ENCODE measurements around the gene POC1B.

The POC1B gene

GRCh38 chr12:89481213-89481914 is 44.5 kb downstream of the POC1B start:
- no peak for TF ChIP-seq CTCF (IDR thresholded peaks at IDR 0.05)
- Histone ChIP-seq H3K36me3 (peaks cover 12% of the 10 kb centered on the region), H3K4me1 (ENCODE audit: control insufficient read depth in 1 of 2, insufficient read depth in 1 of 2, low read depth in 1 of 2, low read length in 1 of 2) (peaks cover 0 to 4% of the 10 kb centered on the region in 2 experiments), H3K9me3 (no peaks in the 10 kb centered on the region), H3K27ac (no peak overlapping the region), H3K27me3 (no peaks in the 10 kb centered on the region), H3K4me3 (ENCODE audit: low read depth in 1 of 2, low read length in 1 of 2) (no peak overlapping the region)

GRCh38 chr12:89479982-89480381 is 45.9 kb downstream of the POC1B start:
- Histone ChIP-seq H3K27me3 (no peaks in the 10 kb centered on the region), H3K27ac (no peak overlapping the region), H3K4me3 (ENCODE audit: low read depth in 1 of 2, low read length in 1 of 2) (no peak overlapping the region), H3K9me3 (no peaks in the 10 kb centered on the region), H3K4me1 (ENCODE audit: control insufficient read depth in 1 of 2, insufficient read depth in 1 of 2, low read depth in 1 of 2, low read length in 1 of 2) (peaks cover 0 to 4% of the 10 kb centered on the region in 2 experiments), H3K36me3 (peaks cover under 1% of the 10 kb centered on the region)
- TF ChIP-seq CTCF (IDR thresholded peaks at IDR 0.05): no peak

GRCh38 chr12:89477633-89478279 is 48.1 kb downstream of the POC1B start:
- Histone ChIP-seq H3K4me3 (ENCODE audit: low read depth in 1 of 2, low read length in 1 of 2) (no peak overlapping the region), H3K27me3 (no peaks in the 10 kb centered on the region), H3K27ac (no peak overlapping the region), H3K9me3 (no peaks in the 10 kb centered on the region), H3K4me1 (ENCODE audit: control insufficient read depth in 1 of 2, insufficient read depth in 1 of 2, low read depth in 1 of 2, low read length in 1 of 2) (peaks cover 0 to 4% of the 10 kb centered on the region in 2 experiments), H3K36me3 (no peaks in the 10 kb centered on the region)
- no peak for TF ChIP-seq CTCF (IDR thresholded peaks at IDR 0.05)

GRCh38 chr12:89476904-89477595 is 48.8 kb downstream of the POC1B start:
- no peaks in the 10 kb centered on the region for H3K9me3 ChIP-seq
- H3K36me3 ChIP-seq: no peaks in the 10 kb centered on the region
- H3K27ac ChIP-seq: no peak overlapping the region
- no peak for TF ChIP-seq CTCF (IDR thresholded peaks at IDR 0.05)
- H3K27me3 ChIP-seq: no peaks in the 10 kb centered on the region
- peaks cover 0 to 4% of the 10 kb centered on the region in 2 experiments for H3K4me1 ChIP-seq (ENCODE audit: control insufficient read depth in 1 of 2, insufficient read depth in 1 of 2, low read depth in 1 of 2, low read length in 1 of 2)
- H3K4me3 ChIP-seq (ENCODE audit: low read depth in 1 of 2, low read length in 1 of 2): no peak overlapping the region

- TF ChIP-seq CTCF (IDR thresholded peaks at IDR 0.05): no peak
- Histone ChIP-seq H3K36me3 (no peaks in the 10 kb centered on the region), H3K27ac (no peak overlapping the region), H3K27me3 (no peaks in the 10 kb centered on the region), H3K4me1 (ENCODE audit: control insufficient read depth in 1 of 2, insufficient read depth in 1 of 2, low read depth in 1 of 2, low read length in 1 of 2) (peaks cover 0 to 3% of the 10 kb centered on the region in 2 experiments), H3K4me3 (ENCODE audit: low read depth in 1 of 2, low read length in 1 of 2) (no peak overlapping the region), H3K9me3 (no peaks in the 10 kb centered on the region)
These were observed 49.6 kb downstream of the POC1B start for GRCh38 chr12:89476232-89476631.
